Fibroblast of lung (primary cell): ENCODE measurements around the gene ARHGEF12. TPM values are rescaled to one million over a fixed set of nuclear protein-coding genes. Genes with fewer than 3 reads are reported as not detected.

Source experiments
- DNase-seq, 2 donors: peaks; one replicate each; pipeline versions ENCODE4 v3.0.0 to v3.0.0-alpha.2; 2010; ENCODE audit warnings: low read depth in 2 of 2
- H2AFZ ChIP-seq: 2 replicates; pipeline ENCODE4 v1.5.1; 2012; ENCODE audit warnings: low read length, control low read depth, inconsistent platforms
- H3K27ac ChIP-seq: 2 replicates; pipeline ENCODE4 v1.5.1; 2011; ENCODE audit warnings: low read length, control low read depth; ENCODE audit not compliant: insufficient read depth
- H3K27me3 ChIP-seq: 2 replicates; pipeline ENCODE4 v1.5.1; 2011; ENCODE audit warnings: mild to moderate bottlenecking, low read length; ENCODE audit not compliant: control insufficient read depth, insufficient read depth
- H3K36me3 ChIP-seq: 2 replicates; pipeline ENCODE4 v1.5.1; 2011; ENCODE audit warnings: low read length; ENCODE audit not compliant: control insufficient read depth, insufficient read depth
- H3K4me1 ChIP-seq: 2 replicates; pipeline ENCODE4 v1.5.1; 2011; ENCODE audit warnings: low read length; ENCODE audit not compliant: control insufficient read depth, insufficient read depth; ENCODE audit errors: extremely low read depth
- H3K4me2 ChIP-seq: 2 replicates; pipeline ENCODE4 v1.5.1; 2011; ENCODE audit warnings: low read length, control low read depth; ENCODE audit not compliant: insufficient read depth; ENCODE audit errors: extremely low read depth
- H3K4me3 ChIP-seq, 4 experiments: fragments of 200-600 bp in 1 of 4; sonication (generic) in 1 of 4; replicated peaks in 1 of 4; 2 replicates each; pipeline ENCODE4 v1.5.1; 2011 to 2016; ENCODE audit warnings: low read length in 4 of 4, low read depth in 3 of 4, mild to moderate bottlenecking in 3 of 4, control low read depth in 2 of 4, inconsistent platforms in 1 of 4, mixed read lengths in 1 of 4; ENCODE audit not compliant: insufficient read depth in 1 of 4; ENCODE audit errors: control extremely low read depth in 1 of 4
- H3K79me2 ChIP-seq: 2 replicates; pipeline ENCODE4 v1.5.1; 2012; ENCODE audit warnings: mild to moderate bottlenecking, low read length, inconsistent platforms; ENCODE audit not compliant: control insufficient read depth, insufficient read depth
- H3K9ac ChIP-seq: 2 replicates; pipeline ENCODE4 v1.5.1; 2011; ENCODE audit warnings: mild to moderate bottlenecking, low read length, control low read depth; ENCODE audit not compliant: insufficient read depth
- H3K9me3 ChIP-seq: 2 replicates; pipeline ENCODE4 v1.5.1; 2012; ENCODE audit warnings: low read depth, low read length; ENCODE audit not compliant: control insufficient read depth, insufficient read depth
- H4K20me1 ChIP-seq: 2 replicates; pipeline ENCODE4 v1.5.1; 2011; ENCODE audit warnings: low read length; ENCODE audit not compliant: control insufficient read depth, insufficient read depth; ENCODE audit errors: extremely low read depth
- EZH2 ChIP-seq: IDR thresholded peaks from 2 replicates; pipeline ENCODE4 v1.5.1; 2012; ENCODE audit warnings: low read length, control low read depth, mild to moderate bottlenecking; ENCODE audit errors: missing control alignments
- polyA plus RNA-seq, 2 donors: library from polyadenylated mRNA; depleted of rRNA in 1 of 2; stranded (reverse) in 1 of 2; unstranded in 1 of 2; fragments of >200 nt; gene quantifications; 2 replicates each; pipeline ENCODE4 v1.2.1, GENCODE V29; 2011 to 2012; ENCODE audit warnings: missing spikeins in 1 of 2
- total RNA-seq: library from RNA; depleted of rRNA; stranded (reverse); fragments of >200 nt; gene quantifications from 2 replicates; pipeline ENCODE4 v1.2.1, GENCODE V29; 2014
- TF ChIP-seq, protein P1 (sequence below), 2 donors: IDR thresholded peaks in 1 of 2; conservative IDR thresholded peaks in 1 of 2; 1 replicate in 1 of 2; 2 replicates in 1 of 2; pipeline ENCODE4 v1.5.1; 2011 to 2012; ENCODE audit warnings: low read length in 2 of 2, control low read depth in 1 of 2, inconsistent platforms in 1 of 2, low read depth in 1 of 2, mild to moderate bottlenecking in 1 of 2

The ARHGEF12 gene
- total and polyA plus RNA-seq, 2 donors (not counting 1 experiment from before 2014, with no cell fraction given), result 63.1 to 141 TPM

DNA sequence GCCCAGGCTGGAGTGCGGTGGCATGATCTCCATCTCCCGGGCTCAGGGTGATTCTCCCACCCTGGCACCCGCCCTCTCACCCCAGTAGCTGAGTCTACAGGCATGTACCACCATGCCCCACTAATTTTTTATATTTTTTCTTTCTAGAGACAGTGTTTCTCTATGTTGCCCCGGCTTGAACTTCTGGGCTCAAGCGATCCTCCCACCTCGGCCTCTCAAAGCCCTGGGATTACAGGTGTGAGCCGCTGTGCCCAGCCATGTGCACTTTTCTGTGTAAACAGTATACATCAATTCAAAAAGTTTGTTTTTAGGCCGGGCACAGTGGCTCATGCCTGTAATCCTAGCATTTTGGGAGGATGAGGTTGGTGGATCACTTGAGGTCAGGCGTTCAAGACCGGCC is 190.0 kb downstream of the ARHGEF12 start:
- no peak for TF ChIP-seq EZH2
- TF ChIP-seq, protein P1, sequence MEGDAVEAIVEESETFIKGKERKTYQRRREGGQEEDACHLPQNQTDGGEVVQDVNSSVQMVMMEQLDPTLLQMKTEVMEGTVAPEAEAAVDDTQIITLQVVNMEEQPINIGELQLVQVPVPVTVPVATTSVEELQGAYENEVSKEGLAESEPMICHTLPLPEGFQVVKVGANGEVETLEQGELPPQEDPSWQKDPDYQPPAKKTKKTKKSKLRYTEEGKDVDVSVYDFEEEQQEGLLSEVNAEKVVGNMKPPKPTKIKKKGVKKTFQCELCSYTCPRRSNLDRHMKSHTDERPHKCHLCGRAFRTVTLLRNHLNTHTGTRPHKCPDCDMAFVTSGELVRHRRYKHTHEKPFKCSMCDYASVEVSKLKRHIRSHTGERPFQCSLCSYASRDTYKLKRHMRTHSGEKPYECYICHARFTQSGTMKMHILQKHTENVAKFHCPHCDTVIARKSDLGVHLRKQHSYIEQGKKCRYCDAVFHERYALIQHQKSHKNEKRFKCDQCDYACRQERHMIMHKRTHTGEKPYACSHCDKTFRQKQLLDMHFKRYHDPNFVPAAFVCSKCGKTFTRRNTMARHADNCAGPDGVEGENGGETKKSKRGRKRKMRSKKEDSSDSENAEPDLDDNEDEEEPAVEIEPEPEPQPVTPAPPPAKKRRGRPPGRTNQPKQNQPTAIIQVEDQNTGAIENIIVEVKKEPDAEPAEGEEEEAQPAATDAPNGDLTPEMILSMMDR (conservative IDR thresholded peaks at IDR 0.05 in 1 of 2, IDR thresholded peaks at IDR 0.05 in 1 of 2; ENCODE audit: low read depth in 1 of 2, low read length in 2 of 2), result no peak
- Histone ChIP-seq H3K9ac (no peak overlapping the region), H3K4me2 (no peak overlapping the region), H4K20me1 (no peaks in the 10 kb centered on the region), H3K4me1 (peaks cover 3% of the 10 kb centered on the region), H3K9me3 (no peaks in the 10 kb centered on the region), H3K4me3 (no peak overlapping the region), H3K27ac (no peak overlapping the region), H3K79me2 (no peaks in the 10 kb centered on the region), H3K36me3 (no peaks in the 10 kb centered on the region), H3K27me3 (peaks cover 3% of the 10 kb centered on the region), H2AFZ (no peak overlapping the region)
- no peak for DNase-seq

- DNase-seq, result peak; percentile 53 to 64
- no peak overlapping the region for H3K4me2 ChIP-seq
- no peak overlapping the region for H2AFZ ChIP-seq
- H3K27me3 ChIP-seq, result peaks cover 3% of the 10 kb centered on the region
- H3K36me3 ChIP-seq, result no peaks in the 10 kb centered on the region
- H3K4me3 ChIP-seq, result no peak overlapping the region
- no peaks in the 10 kb centered on the region for H3K79me2 ChIP-seq
- no peaks in the 10 kb centered on the region for H3K9me3 ChIP-seq
- no peak overlapping the region for H3K9ac ChIP-seq
- TF ChIP-seq, protein P1 (conservative IDR thresholded peaks at IDR 0.05 in 1 of 2, IDR thresholded peaks at IDR 0.05 in 1 of 2; ENCODE audit: low read depth in 1 of 2, low read length in 2 of 2), result peak; percentile 12 to 21
- no peak for TF ChIP-seq EZH2
- H3K4me1 ChIP-seq, result peaks cover 3% of the 10 kb centered on the region
- no peak overlapping the region for H3K27ac ChIP-seq
- no peaks in the 10 kb centered on the region for H4K20me1 ChIP-seq
These were observed 191.0 kb downstream of the ARHGEF12 start for GRCh38 chr11:120527111-120527761.

DNA sequence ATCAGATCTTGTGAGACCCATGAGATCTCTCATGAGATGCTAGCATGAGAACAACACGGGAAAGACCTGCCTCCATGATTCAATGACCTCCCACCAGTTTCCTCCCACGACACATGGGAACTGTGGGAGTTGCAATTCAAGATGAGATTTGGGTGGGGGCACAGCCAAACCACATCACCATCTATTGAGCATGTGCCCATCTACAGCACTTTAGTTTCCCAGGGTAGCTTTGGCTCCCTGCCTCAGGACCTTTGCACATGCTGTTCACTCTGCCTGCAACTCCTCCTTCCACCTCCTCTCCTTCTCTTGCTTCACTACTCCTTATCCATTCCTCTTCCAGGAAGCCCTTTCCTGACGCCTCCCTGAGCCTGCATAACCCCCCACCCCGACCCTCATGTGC is 192.5 kb downstream of the ARHGEF12 start:
- Histone ChIP-seq H2AFZ (no peak overlapping the region), H4K20me1 (no peaks in the 10 kb centered on the region), H3K4me2 (no peak overlapping the region), H3K79me2 (no peaks in the 10 kb centered on the region), H3K4me3 (no peak overlapping the region), H3K4me1 (peaks cover 3% of the 10 kb centered on the region), H3K36me3 (no peaks in the 10 kb centered on the region), H3K9me3 (no peaks in the 10 kb centered on the region), H3K27me3 (no peaks in the 10 kb centered on the region), H3K9ac (no peak overlapping the region), H3K27ac (no peak overlapping the region)
- no peak for TF ChIP-seq EZH2
- TF ChIP-seq, protein P1 (conservative IDR thresholded peaks at IDR 0.05 in 1 of 2, IDR thresholded peaks at IDR 0.05 in 1 of 2; ENCODE audit: low read depth in 1 of 2, low read length in 2 of 2), result no peak
- DNase-seq, result no peak
